Measurements from ENCODE around the gene GALNTL6. TPM values are rescaled to one million over a fixed set of nuclear protein-coding genes. Genes with fewer than 3 reads are reported as not detected.

The GALNTL6 gene
- polyA plus RNA-seq, 1 donor (not counting 4 experiments of a cell fraction or from before 2014, with no cell fraction given): not detected

GRCh38 chr4:172865103-172865502, 1051.9 kb downstream of the GALNTL6 start:
- Histone ChIP-seq H3K27me3 (ENCODE audit: control insufficient read depth, extremely low read depth, insufficient read depth, low read length) (no peaks in the 10 kb centered on the region), H3K9me3 (ENCODE audit: control insufficient read depth, low read depth, low read length) (no peaks in the 10 kb centered on the region), H3K79me2 (ENCODE audit: control insufficient read depth, insufficient read depth, low read length) (no peaks in the 10 kb centered on the region), H3K4me1 (ENCODE audit: control insufficient read depth, extremely low read depth, insufficient read depth, low read length) (no peaks in the 10 kb centered on the region), H2AFZ (ENCODE audit: control insufficient read depth, low read length) (no peak overlapping the region), H3K4me2 (ENCODE audit: control insufficient read depth, extremely low read depth, insufficient read depth, low read depth, low read length) (no peak overlapping the region), H3K9me1 (ENCODE audit: control insufficient read depth, extremely low read depth, insufficient read depth, low read length) (no peaks in the 10 kb centered on the region), H3K36me3 (ENCODE audit: control insufficient read depth in 2 of 2, extremely low read depth in 1 of 2, insufficient read depth in 2 of 2, low read length in 2 of 2) (no peaks in the 10 kb centered on the region), H3K4me3 (ENCODE audit: control insufficient read depth in 2 of 3, extremely low read depth in 1 of 3, insufficient read depth in 2 of 3, low read depth in 1 of 3, low read length in 3 of 3) (no peak overlapping the region), H3K9ac (ENCODE audit: control insufficient read depth, extremely low read depth, insufficient read depth, low read length) (no peak overlapping the region), H3K27ac (ENCODE audit: control insufficient read depth, insufficient read depth, low read length) (no peak overlapping the region), H4K20me1 (ENCODE audit: control insufficient read depth, extremely low read depth, insufficient read depth, low read length) (no peaks in the 10 kb centered on the region)
- dilution Hi-C loops (cut with MboI; ENCODE audit: extremely low pct_ligation_motif_present, low sequenced_read_pairs): no loop called here
- DNase-seq (ENCODE audit: low read depth, low spot score) (no peak), FAIRE-seq (no peak)
- TF ChIP-seq, protein P1, sequence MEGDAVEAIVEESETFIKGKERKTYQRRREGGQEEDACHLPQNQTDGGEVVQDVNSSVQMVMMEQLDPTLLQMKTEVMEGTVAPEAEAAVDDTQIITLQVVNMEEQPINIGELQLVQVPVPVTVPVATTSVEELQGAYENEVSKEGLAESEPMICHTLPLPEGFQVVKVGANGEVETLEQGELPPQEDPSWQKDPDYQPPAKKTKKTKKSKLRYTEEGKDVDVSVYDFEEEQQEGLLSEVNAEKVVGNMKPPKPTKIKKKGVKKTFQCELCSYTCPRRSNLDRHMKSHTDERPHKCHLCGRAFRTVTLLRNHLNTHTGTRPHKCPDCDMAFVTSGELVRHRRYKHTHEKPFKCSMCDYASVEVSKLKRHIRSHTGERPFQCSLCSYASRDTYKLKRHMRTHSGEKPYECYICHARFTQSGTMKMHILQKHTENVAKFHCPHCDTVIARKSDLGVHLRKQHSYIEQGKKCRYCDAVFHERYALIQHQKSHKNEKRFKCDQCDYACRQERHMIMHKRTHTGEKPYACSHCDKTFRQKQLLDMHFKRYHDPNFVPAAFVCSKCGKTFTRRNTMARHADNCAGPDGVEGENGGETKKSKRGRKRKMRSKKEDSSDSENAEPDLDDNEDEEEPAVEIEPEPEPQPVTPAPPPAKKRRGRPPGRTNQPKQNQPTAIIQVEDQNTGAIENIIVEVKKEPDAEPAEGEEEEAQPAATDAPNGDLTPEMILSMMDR (optimal IDR thresholded peaks at IDR 0.05 in 1 of 3, IDR thresholded peaks at IDR 0.05 in 1 of 3, conservative IDR thresholded peaks at IDR 0.05 in 1 of 3; ENCODE audit: extremely low read depth in 1 of 3, insufficient read depth in 2 of 3, low read length in 3 of 3): no peak
- no peak for TF ChIP-seq EZH2 (IDR thresholded peaks at IDR 0.05; ENCODE audit: low read length)

- dilution Hi-C loops (cut with MboI; ENCODE audit: extremely low pct_ligation_motif_present, low sequenced_read_pairs): no loop called here
- H2AFZ ChIP-seq (ENCODE audit: control insufficient read depth, low read length): no peak overlapping the region
- H3K9ac ChIP-seq (ENCODE audit: control insufficient read depth, extremely low read depth, insufficient read depth, low read length): no peak overlapping the region
- TF ChIP-seq EZH2 (IDR thresholded peaks at IDR 0.05; ENCODE audit: low read length): no peak
- TF ChIP-seq, protein P1 (optimal IDR thresholded peaks at IDR 0.05 in 1 of 3, IDR thresholded peaks at IDR 0.05 in 1 of 3, conservative IDR thresholded peaks at IDR 0.05 in 1 of 3; ENCODE audit: extremely low read depth in 1 of 3, insufficient read depth in 2 of 3, low read length in 3 of 3): peak in 1 of 3 experiments; percentile 20
- H3K9me1 ChIP-seq (ENCODE audit: control insufficient read depth, extremely low read depth, insufficient read depth, low read length): no peaks in the 10 kb centered on the region
- DNase-seq (ENCODE audit: low read depth, low spot score) (no peak), FAIRE-seq (no peak)
- H3K36me3 ChIP-seq (ENCODE audit: control insufficient read depth in 2 of 2, extremely low read depth in 1 of 2, insufficient read depth in 2 of 2, low read length in 2 of 2): no peaks in the 10 kb centered on the region
- no peaks in the 10 kb centered on the region for H3K4me1 ChIP-seq (ENCODE audit: control insufficient read depth, extremely low read depth, insufficient read depth, low read length)
- H3K4me2 ChIP-seq (ENCODE audit: control insufficient read depth, extremely low read depth, insufficient read depth, low read depth, low read length): no peak overlapping the region
- no peaks in the 10 kb centered on the region for H3K9me3 ChIP-seq (ENCODE audit: control insufficient read depth, low read depth, low read length)
- H4K20me1 ChIP-seq (ENCODE audit: control insufficient read depth, extremely low read depth, insufficient read depth, low read length): no peaks in the 10 kb centered on the region
- no peak overlapping the region for H3K4me3 ChIP-seq (ENCODE audit: control insufficient read depth in 2 of 3, extremely low read depth in 1 of 3, insufficient read depth in 2 of 3, low read depth in 1 of 3, low read length in 3 of 3)
- H3K79me2 ChIP-seq (ENCODE audit: control insufficient read depth, insufficient read depth, low read length): no peaks in the 10 kb centered on the region
- no peak overlapping the region for H3K27ac ChIP-seq (ENCODE audit: control insufficient read depth, insufficient read depth, low read length)
- no peaks in the 10 kb centered on the region for H3K27me3 ChIP-seq (ENCODE audit: control insufficient read depth, extremely low read depth, insufficient read depth, low read length)
Observed at GRCh38 chr4:172865531-172866127, 1052.4 kb downstream of the GALNTL6 start.

Measured in keratinocyte (primary cell).